ENCODE measurements around the gene COL28A1.

DNA sequence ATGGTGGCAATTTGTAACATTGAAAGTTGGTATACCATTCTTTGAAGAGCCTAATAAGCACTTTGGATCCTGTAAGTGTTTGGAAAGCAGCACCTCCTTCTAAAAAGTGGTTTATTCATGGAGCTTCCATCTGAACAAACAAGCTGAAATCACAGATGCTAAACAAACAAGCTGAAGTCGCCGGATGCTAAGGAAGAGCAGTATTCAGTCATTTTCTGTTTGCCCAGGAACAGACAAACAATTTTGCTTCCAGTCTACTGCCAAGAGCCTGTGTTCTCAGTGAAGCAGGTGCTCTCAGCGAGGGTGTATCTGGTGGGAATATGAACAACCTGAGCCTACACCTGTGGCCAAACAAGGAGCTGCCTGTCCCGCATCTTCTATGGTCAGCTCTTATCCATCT lies 6.3 kb downstream of the COL28A1 start:
- TF ChIP-seq, protein P1, sequence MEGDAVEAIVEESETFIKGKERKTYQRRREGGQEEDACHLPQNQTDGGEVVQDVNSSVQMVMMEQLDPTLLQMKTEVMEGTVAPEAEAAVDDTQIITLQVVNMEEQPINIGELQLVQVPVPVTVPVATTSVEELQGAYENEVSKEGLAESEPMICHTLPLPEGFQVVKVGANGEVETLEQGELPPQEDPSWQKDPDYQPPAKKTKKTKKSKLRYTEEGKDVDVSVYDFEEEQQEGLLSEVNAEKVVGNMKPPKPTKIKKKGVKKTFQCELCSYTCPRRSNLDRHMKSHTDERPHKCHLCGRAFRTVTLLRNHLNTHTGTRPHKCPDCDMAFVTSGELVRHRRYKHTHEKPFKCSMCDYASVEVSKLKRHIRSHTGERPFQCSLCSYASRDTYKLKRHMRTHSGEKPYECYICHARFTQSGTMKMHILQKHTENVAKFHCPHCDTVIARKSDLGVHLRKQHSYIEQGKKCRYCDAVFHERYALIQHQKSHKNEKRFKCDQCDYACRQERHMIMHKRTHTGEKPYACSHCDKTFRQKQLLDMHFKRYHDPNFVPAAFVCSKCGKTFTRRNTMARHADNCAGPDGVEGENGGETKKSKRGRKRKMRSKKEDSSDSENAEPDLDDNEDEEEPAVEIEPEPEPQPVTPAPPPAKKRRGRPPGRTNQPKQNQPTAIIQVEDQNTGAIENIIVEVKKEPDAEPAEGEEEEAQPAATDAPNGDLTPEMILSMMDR (IDR thresholded peaks at IDR 0.05): no peak
- TF ChIP-seq POLR2AphosphoS5 (IDR thresholded peaks at IDR 0.05): no peak
- TF ChIP-seq POLR2A (IDR thresholded peaks at IDR 0.05): no peak
